NT2/D1 (cell line): ENCODE results near the gene GPR151.
"Not testable (repeated sequence)": the region's sequence is repeated elsewhere in the genome, so short reads cannot be mapped to it uniquely, and the experiment has no call there.

Source experiments
- DNase-seq: peaks from one replicate; pipeline ENCODE4 v3.0.0-alpha.2; 2011; ENCODE audit warnings: low read depth, low spot score
- H3K27me3 ChIP-seq: 2 replicates; pipeline ENCODE4 v1.6.0; 2011; ENCODE audit warnings: mild to moderate bottlenecking; ENCODE audit not compliant: insufficient read length, insufficient read depth
- H3K36me3 ChIP-seq: 2 replicates; pipeline ENCODE4 v1.6.1; 2011; ENCODE audit warnings: mild to moderate bottlenecking, low read length, mixed read lengths; ENCODE audit not compliant: insufficient read depth, insufficient read length
- H3K4me1 ChIP-seq: 2 replicates; pipeline ENCODE4 v1.5.1; 2011; ENCODE audit not compliant: insufficient read depth, insufficient read length
- H3K4me3 ChIP-seq: 2 replicates; pipeline ENCODE4 v1.5.1; 2011; ENCODE audit warnings: low read depth; ENCODE audit not compliant: insufficient read length
- H3K9ac ChIP-seq: 2 replicates; pipeline ENCODE4 v1.6.0; 2011; ENCODE audit warnings: low read depth; ENCODE audit not compliant: insufficient read length
- H3K9me3 ChIP-seq: 2 replicates; pipeline ENCODE4 v1.5.1; 2011; ENCODE audit warnings: mild to moderate bottlenecking, low read length; ENCODE audit not compliant: insufficient read depth
- SUZ12 ChIP-seq: IDR thresholded peaks from 2 replicates; pipeline ENCODE4 v1.6.1; 2011; ENCODE audit not compliant: insufficient read length, insufficient read depth; ENCODE audit errors: extremely low read depth
- YY1 ChIP-seq: IDR thresholded peaks from 2 replicates; pipeline ENCODE4 v1.6.1; 2011; ENCODE audit not compliant: insufficient read length, insufficient read depth
- ZNF274 ChIP-seq: IDR thresholded peaks from 2 replicates; pipeline ENCODE4 v1.6.1; 2011; ENCODE audit warnings: mild to moderate bottlenecking, low read depth, low read length

The GPR151 gene

GRCh38 chr5:146516151-146516475 is at the start of gene GPR151:
GPR151 (minus strand) TSS chr5:146516190; CDS start chr5:146516113, 77 bp downstream.
- no peak for TF ChIP-seq ZNF274
- no peak for TF ChIP-seq YY1
- TF ChIP-seq SUZ12, result no peak
- Histone ChIP-seq H3K4me3 (no peak within 1 kb of the TSS), H3K27me3 (no peaks in the 10 kb centered on the region), H3K9me3 (no peaks in the 10 kb centered on the region), H3K9ac (no peak within 1 kb of the TSS), H3K36me3 (peaks cover 6% of the 10 kb centered on the region), H3K4me1 (no peaks in the 10 kb centered on the region)
- DNase-seq, result no peak

DNA sequence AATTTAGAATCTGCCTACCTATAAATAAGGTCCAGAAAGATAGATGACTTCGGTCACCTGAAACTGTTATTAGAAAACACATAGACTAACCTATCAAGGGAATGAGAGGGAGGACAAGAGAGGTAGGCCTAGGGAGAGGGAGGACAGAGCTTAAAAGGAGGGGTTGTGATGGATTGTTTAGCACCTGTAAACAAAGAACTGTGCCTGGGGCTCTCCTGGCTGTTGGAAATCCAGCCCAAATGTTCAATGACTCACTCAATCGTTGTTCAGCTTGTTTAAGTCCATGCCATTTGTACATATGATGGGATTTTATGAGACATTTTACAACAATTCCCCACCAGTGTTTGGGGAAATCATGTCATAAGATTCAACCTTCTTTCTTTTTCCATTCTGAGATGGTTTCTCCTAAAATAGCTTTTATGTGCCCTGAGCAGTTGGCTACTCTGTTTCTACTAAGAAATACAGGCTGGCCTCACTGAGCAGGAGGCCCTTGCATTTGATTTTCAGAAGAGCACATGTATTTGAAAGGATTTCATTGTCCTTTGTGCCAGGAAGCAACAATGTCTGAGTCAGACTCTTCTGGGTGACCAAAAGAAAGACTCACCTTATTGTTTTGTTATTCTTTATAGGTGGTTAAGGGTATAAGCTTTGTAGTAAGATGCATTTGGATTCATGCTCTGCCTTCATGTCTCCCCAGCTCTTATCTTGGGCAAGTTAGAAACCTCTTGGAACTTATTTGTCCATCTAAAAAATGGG is 48.2 kb upstream of the GPR151 start:
- no peaks in the 10 kb centered on the region for H3K36me3 ChIP-seq
- no peak for TF ChIP-seq ZNF274
- TF ChIP-seq YY1, result no peak
- TF ChIP-seq SUZ12, result no peak
- H3K4me1 ChIP-seq, result peaks cover 4% of the 10 kb centered on the region
- H3K4me3 ChIP-seq, result no peak overlapping the region
- H3K9ac ChIP-seq, result no peak overlapping the region
- no peak for DNase-seq
- no peaks in the 10 kb centered on the region for H3K27me3 ChIP-seq
- no peaks in the 10 kb centered on the region for H3K9me3 ChIP-seq

DNA sequence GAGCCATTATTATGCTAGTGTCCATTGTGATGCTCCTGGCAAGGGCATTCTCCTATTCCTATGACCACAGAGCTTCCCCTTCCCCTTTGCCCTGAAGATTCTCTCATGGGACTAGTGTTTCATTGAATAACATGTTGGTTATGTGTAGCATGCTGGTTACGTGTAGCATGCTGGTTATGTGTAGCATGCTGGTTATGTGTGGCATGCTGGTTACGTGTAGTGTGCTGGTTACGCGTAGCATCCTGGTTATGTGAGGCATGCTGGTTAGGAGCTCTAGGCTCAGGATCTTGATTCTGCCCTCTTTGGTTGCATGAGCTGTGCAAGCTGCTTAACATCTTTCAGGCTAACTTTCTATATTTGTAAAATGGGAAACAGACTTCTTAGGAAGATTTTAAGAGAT is 46.5 kb upstream of the GPR151 start:
- no peaks in the 10 kb centered on the region for H3K36me3 ChIP-seq
- no peak for DNase-seq
- H3K9ac ChIP-seq, result no peak overlapping the region
- peaks cover 4% of the 10 kb centered on the region for H3K4me1 ChIP-seq
- no peaks in the 10 kb centered on the region for H3K9me3 ChIP-seq
- no peak for TF ChIP-seq ZNF274
- no peak for TF ChIP-seq YY1
- no peak for TF ChIP-seq SUZ12
- H3K4me3 ChIP-seq, result no peak overlapping the region
- H3K27me3 ChIP-seq, result no peaks in the 10 kb centered on the region

- no peak for DNase-seq
- H3K9me3 ChIP-seq, result peaks cover 6% of the 10 kb centered on the region; the same call in 1 of the 2 replicates
- H3K36me3 ChIP-seq, result no peaks in the 10 kb centered on the region
- peaks cover 4% of the 10 kb centered on the region for H3K4me1 ChIP-seq
- H3K9ac ChIP-seq, result no peak overlapping the region
- H3K27me3 ChIP-seq, result no peaks in the 10 kb centered on the region
- no peak overlapping the region for H3K4me3 ChIP-seq
- TF ChIP-seq SUZ12, result no peak
- TF ChIP-seq YY1, result no peak
- TF ChIP-seq ZNF274, result no peak
These were observed 45.7 kb upstream of the GPR151 start for GRCh38 chr5:146561711-146562110.

- Histone ChIP-seq H3K36me3 (no peaks in the 10 kb centered on the region), H3K9ac (no peak overlapping the region), H3K27me3 (no peaks in the 10 kb centered on the region), H3K4me1 (peaks cover 4% of the 10 kb centered on the region), H3K9me3 (peaks cover 7% of the 10 kb centered on the region; the same call in 1 of the 2 replicates), H3K4me3 (no peak overlapping the region)
- DNase-seq, result peak; percentile 52
- no peak for TF ChIP-seq SUZ12
- no peak for TF ChIP-seq YY1
- TF ChIP-seq ZNF274, result no peak
These were observed 44.3 kb upstream of the GPR151 start for GRCh38 chr5:146560205-146560812.

GRCh38 chr5:146556884-146557283 is 40.9 kb upstream of the GPR151 start:
- not testable (repeated sequence) for H3K27me3 ChIP-seq, H3K4me1 ChIP-seq, DNase-seq, H3K9ac ChIP-seq, H3K9me3 ChIP-seq, H3K4me3 ChIP-seq, H3K36me3 ChIP-seq

- DNase-seq, result no peak
- no peak overlapping the region for H3K4me3 ChIP-seq
- no peaks in the 10 kb centered on the region for H3K4me1 ChIP-seq
- TF ChIP-seq YY1, result no peak
- TF ChIP-seq SUZ12, result no peak
- no peak for TF ChIP-seq ZNF274
- no peak overlapping the region for H3K9ac ChIP-seq
- peaks cover 7% of the 10 kb centered on the region; the same call in 1 of the 2 replicates for H3K9me3 ChIP-seq
- no peaks in the 10 kb centered on the region for H3K36me3 ChIP-seq
- H3K27me3 ChIP-seq, result no peaks in the 10 kb centered on the region
These were observed 37.5 kb upstream of the GPR151 start for GRCh38 chr5:146553446-146553845.

DNA sequence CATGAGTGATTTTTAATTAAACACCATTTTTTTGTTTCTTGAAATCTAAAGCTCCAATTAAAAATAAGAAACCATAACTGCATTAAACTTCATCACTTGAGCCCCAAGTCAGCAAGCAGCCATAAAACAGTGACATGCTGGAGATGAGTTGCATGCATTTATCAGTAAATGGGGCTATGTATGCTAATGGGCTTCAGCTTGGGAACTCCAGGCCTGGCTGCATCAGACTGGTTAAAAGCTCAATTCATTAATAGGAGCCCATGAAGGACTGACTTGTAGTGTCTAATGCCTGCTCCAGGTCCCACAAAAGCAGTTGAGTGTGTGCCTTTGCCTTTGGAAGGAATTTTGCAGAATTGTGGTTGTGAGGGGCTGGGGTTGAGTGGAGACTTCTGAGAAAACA is 33.6 kb upstream of the GPR151 start:
- H3K4me3 ChIP-seq, result no peak overlapping the region
- no peaks in the 10 kb centered on the region for H3K4me1 ChIP-seq
- no peaks in the 10 kb centered on the region for H3K9me3 ChIP-seq
- H3K36me3 ChIP-seq, result no peaks in the 10 kb centered on the region
- no peak for TF ChIP-seq YY1
- no peak for TF ChIP-seq ZNF274
- TF ChIP-seq SUZ12, result no peak
- H3K27me3 ChIP-seq, result no peaks in the 10 kb centered on the region
- no peak for DNase-seq
- H3K9ac ChIP-seq, result no peak overlapping the region
